H1 (cell line): ENCODE results near the gene HOXB5. TPM values are rescaled to one million over a fixed set of nuclear protein-coding genes. Genes with fewer than 3 reads are reported as not detected.

Experiments used
- SUZ12 ChIP-seq: fragments of 200-600 bp; sonication (generic); IDR thresholded peaks from 2 replicates; pipeline ENCODE4 v1.6.1; 2012; ENCODE audit warnings: mild to moderate bottlenecking, inconsistent platforms, low read length, moderate library complexity, mixed read lengths
- USF2 ChIP-seq: IDR thresholded peaks from 2 replicates; pipeline ENCODE4 v1.6.1; 2011; ENCODE audit warnings: low read length, improper control_type of control experiment
- polyA plus RNA-seq, 7 experiments: library from polyadenylated mRNA; depleted of rRNA in 3 of 7; stranded (reverse) in 5 of 7; unstranded in 2 of 7; fragments of >200 nt in 5 of 7; fragments of 200-250 nt in 2 of 7; gene quantifications; 1 replicate in 5 of 7; 2 replicates in 1 of 7; 4 replicates in 1 of 7; pipeline versions ENCODE4 v1.2.1 to v1.2.3, GENCODE V29; 2011 to 2013; ENCODE audit warnings: missing spikeins in 2 of 7, mixed read lengths in 2 of 7
- total RNA-seq: library from RNA; stranded (reverse); fragmentation: NEBNext Ultra II Directional; extraction: Animal tissue kit (Norgen Biotek cat#: 25700); gene quantifications from 2 replicates; pipeline ENCODE4 v1.2.1, GENCODE V29; 2021

HOXB5 gene
- total and polyA plus RNA-seq, 2 of the 8 experiments (the other 6 are each of a cell fraction or from before 2014, with no cell fraction given): not detected

- TF ChIP-seq USF2 (no peak), SUZ12 (no peak; the same call in 1 of the 2 replicates)
These were observed 41.1 kb upstream of the HOXB5 start (continued) for GRCh38 chr17:48634493-48635208.
